CD4-positive, alpha-beta T cell treated with Interleukin-6 for 4 hours (primary cell): Measurements from ENCODE around the gene KCNC4.

Experiments
- DNase-seq: peaks from one replicate; pipeline ENCODE4 v3.0.0-alpha.2; 2020; ENCODE audit warnings: mixed read lengths

KCNC4 gene

GRCh38 chr1:110212169-110213142, 2.3 kb downstream of the KCNC4 start:
- DNase-seq, result no peak

DNA sequence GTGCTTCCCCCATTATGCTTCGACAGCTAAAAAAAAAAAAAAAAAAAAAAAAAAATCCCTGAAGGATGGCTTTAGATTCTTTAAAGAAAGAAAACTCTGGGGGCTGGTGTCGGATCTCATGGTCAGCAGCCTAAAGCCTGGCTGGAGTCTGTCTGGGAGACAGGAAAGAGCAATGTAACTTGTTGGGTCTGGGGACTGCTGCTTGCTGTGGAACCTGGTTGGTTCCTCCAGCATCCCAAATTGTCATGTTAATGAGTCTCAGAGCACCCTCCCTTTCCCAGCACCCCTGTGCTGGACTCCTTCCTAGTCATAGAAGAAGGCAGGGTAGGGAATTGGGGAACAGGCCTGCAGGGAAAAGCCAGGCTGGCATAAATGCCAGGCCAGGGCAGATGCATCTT, 3.0 kb downstream of the KCNC4 start:
- no peak for DNase-seq

DNA sequence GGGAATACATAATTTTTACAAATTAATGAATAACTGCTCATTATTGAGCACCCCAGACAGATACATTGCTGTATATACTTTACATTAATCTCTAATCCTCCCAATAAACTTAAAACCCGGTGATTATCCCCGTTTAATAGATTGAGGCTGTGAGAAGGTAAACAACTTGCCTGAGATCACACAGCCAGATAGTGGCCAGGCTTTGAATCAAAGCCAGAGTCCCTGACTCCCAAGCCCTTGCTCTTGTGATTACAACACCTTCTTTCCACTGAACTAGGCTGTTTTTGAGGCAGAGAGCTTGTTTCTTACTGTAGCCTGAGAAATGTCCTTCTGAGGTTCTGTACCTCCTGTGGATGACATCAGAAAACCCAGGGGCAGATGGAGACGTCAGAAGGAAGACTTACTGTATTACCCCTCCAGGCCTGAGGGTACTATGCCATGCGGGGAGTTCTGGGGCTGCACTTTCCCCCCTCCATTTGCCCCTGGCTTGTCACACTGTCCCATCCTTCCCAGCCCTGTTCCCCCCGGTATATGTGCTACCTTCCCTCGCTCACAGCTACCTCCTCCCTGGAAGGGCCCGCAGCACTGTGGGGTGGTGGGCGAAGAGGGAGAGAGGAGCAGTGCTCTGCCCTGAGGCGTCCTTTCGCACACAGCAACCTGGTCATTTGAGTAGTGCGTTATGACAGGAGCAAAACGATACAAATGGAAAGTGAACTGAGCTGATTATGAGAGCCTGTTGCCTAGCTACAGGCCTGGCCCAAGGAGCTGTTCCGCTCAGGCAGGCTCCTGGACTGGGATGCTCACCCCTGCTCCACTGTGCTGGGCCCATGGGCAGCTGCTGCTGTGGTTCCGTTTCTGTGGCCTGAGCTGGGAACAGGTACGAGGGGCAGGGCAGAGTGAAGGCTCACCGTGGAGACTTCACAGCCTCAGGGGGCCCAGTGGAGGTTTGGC, 4.6 kb downstream of the KCNC4 start:
- DNase-seq, result no peak

- no peak for DNase-seq
Observed at GRCh38 chr1:110215621-110216515, 5.8 kb downstream of the KCNC4 start.

GRCh38 chr1:110216844-110217444, 6.8 kb downstream of the KCNC4 start:
- DNase-seq, result no peak

DNA sequence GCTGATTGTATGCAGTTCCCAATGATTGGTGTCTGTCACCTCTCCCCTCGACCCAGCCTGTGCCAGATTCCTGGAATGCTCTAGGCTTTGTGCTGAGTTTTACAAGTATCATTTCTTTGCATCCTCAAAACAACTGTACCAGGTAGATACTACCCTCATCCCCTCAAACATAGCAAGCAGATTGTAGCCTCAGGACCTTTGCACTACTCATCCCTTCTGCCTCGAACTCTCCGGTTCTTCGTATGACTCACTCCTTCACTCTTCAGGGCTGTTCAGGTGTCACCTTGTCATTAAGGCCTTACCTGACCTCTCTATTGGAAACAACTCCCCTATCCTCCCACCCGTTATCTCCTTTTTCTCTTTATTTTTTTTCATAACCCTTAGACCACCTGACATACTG, 8.0 kb downstream of the KCNC4 start:
- no peak for DNase-seq

DNA sequence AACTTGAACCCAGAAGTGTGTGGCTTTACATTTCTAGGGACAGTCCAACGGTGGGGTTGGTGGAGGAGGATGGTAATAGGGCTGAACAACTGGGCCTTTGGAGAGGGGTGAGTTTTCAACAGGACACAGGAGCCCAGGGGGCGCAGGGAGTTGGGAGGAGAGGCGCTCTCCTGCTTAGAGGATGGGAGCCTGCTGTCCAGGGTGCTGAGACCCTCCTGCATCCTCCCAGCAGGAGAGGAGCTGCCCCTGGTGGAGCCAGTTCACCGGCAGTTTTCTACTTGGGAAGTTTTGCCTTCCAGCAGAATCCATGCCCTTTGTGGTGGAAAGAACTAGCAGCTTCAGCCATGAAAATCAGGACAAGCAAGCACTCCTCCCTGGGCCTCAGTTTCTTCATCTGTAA, 8.6 kb downstream of the KCNC4 start:
- DNase-seq, result no peak

DNA sequence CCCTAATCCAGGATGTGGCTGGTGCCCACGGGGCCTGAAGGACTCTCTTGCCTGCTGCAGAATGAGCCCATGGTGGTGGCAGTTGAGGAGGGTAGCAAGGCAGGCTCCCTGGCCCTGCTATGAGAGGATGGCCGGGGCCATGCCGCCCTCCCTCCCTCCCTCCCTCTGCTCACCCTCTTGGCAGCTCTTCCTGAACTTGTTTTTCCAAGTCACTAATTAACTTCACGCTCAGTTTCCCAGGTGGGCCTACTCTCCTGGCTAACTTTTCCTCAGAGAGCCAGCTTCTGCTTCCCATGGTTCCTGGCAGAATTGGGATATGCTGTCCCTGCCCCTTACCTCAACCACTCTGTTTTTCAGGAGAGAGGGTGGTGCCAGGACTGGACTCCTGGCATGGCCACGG, 10.2 kb downstream of the KCNC4 start:
- DNase-seq, result no peak

DNA sequence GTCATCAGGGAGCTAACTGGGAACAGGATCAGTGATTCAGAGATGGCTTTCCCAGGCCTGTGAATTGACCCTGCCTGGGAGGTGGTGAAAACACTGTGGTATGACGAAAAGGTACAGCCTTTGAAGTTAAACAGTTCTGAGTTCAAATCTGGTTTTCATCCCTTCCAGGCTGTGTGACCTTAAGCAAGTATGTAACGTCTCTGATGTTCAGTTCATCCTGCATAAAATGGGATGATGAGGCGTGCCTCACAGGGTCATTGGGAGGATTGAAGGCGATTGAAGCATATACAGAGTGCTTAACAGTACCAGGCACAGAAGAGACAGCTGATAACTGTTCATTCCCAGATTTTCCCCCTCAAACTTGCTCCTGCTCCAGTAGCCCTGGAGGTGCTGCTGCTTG, 11.0 kb downstream of the KCNC4 start:
- no peak for DNase-seq

GRCh38 chr1:110223127-110223526, 13.0 kb downstream of the KCNC4 start:
- DNase-seq, result no peak

GRCh38 chr1:110223581-110223980, 13.5 kb downstream of the KCNC4 start:
- no peak for DNase-seq

GRCh38 chr1:110224240-110224995, 14.3 kb downstream of the KCNC4 start:
- no peak for DNase-seq

DNA sequence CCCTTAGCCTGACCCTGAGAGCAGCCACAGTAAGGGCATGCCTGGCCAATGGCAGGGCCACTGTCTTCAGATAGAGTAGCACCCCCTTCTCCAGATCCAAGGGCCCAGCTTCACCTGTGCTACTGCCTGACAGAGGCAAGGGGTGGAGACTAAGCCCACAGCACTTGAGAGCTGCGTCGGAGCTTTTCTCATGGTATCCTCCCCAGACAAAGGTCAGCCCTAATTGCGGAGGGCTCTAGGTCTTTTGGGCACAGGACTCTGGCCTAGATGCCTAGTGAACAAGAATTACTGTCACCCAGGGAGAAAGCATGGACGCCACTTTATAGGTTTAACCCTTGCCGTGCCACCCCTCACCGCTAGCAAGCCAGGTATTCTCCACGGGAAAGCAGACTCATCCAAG, 15.1 kb downstream of the KCNC4 start:
- no peak for DNase-seq

- DNase-seq, result no peak
Observed at GRCh38 chr1:110225756-110226404, 15.8 kb downstream of the KCNC4 start.

GRCh38 chr1:110227774-110228173, 17.7 kb downstream of the KCNC4 start:
- no peak for DNase-seq

GRCh38 chr1:110228381-110228780, 18.3 kb downstream of the KCNC4 start:
- no peak for DNase-seq

GRCh38 chr1:110228869-110229268, 18.8 kb downstream of the KCNC4 start:
- no peak for DNase-seq

DNA sequence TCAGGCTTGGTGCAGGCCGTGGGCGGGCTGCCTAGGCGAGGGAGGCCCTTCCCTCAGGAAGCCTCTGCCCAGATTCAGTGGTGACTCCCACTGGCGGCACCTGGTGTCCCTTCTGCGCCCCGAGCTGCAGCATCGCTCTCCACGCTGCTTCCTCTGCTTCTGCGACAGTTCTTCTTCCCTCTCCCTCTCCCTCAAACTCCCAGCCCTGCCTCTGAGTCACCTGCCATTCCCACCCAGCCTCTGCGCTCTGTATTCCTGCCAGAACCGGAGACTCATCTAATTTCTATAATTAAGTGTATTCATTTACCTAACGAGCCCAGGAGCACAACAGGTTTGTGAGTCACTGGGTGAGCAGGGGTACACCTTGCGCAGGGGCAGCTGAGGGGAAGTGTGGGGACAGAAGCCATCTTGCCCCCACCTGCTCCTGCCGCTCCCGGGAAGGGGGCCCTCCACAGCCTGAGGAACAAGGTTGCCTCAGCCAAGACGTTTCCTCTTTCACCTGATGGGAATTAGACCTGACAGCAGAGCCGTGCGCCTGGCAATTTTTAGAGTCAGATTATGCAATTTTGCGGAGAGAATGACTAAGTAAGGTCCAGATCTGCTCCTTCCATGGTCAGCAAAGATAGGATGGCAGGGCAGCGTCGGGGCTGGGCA, 19.4 kb downstream of the KCNC4 start:
- no peak for DNase-seq

GRCh38 chr1:110230381-110231199, 20.5 kb downstream of the KCNC4 start:
- no peak for DNase-seq
